DOHH2 (cell line): ENCODE results near the gene CIAPIN1.

Experiments used
- H3F3A ChIP-seq: fragments of 200-600 bp; sonication (generic), shearing (Covaris generic); 2 replicates; pipeline ENCODE4 v1.6.0; 2016; ENCODE audit warnings: antibody characterized with exemption, mild to moderate bottlenecking; ENCODE audit not compliant: control insufficient read depth, insufficient read depth
- H3K27ac ChIP-seq: fragments of 200-600 bp; sonication (generic); 2 replicates; pipeline ENCODE4 v1.5.1; 2014; ENCODE audit warnings: low read depth, mild to moderate bottlenecking, low read length, moderate library complexity
- H3K27me3 ChIP-seq: fragments of 200-600 bp; sonication (generic); 2 replicates; pipeline ENCODE4 v1.6.1; 2014; ENCODE audit warnings: mild to moderate bottlenecking, low read length, mixed read lengths; ENCODE audit not compliant: control insufficient read depth
- H3K36me3 ChIP-seq: fragments of 200-600 bp; sonication (generic); 2 replicates; pipeline ENCODE4 v1.6.1; 2014; ENCODE audit warnings: mild to moderate bottlenecking, low read length, moderate library complexity, mixed read lengths; ENCODE audit not compliant: control insufficient read depth
- H3K4me1 ChIP-seq: fragments of 200-600 bp; sonication (generic); 2 replicates; pipeline ENCODE4 v1.6.1; 2014; ENCODE audit warnings: mild to moderate bottlenecking, low read length, mixed read lengths; ENCODE audit not compliant: control insufficient read depth
- H3K4me2 ChIP-seq: fragments of 200-600 bp; sonication (generic); 2 replicates; pipeline ENCODE4 v1.6.0; 2014; ENCODE audit warnings: mild to moderate bottlenecking, low read length, moderate library complexity
- H3K4me3 ChIP-seq: fragments of 200-600 bp; sonication (generic); 2 replicates; pipeline ENCODE4 v1.5.1; 2014; ENCODE audit warnings: mild to moderate bottlenecking, low read length, mixed read lengths
- H3K79me2 ChIP-seq: fragments of 200-600 bp; sonication (generic); 2 replicates; pipeline ENCODE4 v1.6.1; 2014; ENCODE audit warnings: mild to moderate bottlenecking, low read length, mixed read lengths; ENCODE audit not compliant: control insufficient read depth
- H3K9me2 ChIP-seq: fragments of 200-600 bp; sonication (generic); replicated peaks from 2 replicates; pipeline ENCODE4 v1.6.1; 2014; ENCODE audit warnings: mild to moderate bottlenecking, low read length, mixed read lengths; ENCODE audit not compliant: control insufficient read depth
- H3K9me3 ChIP-seq: fragments of 200-600 bp; sonication (generic); 2 replicates; pipeline ENCODE4 v1.6.1; 2014; ENCODE audit warnings: antibody characterized with exemption, low read length, mixed read lengths; ENCODE audit not compliant: control insufficient read depth, insufficient read depth
- H4K20me1 ChIP-seq: fragments of 200-600 bp; sonication (generic); 2 replicates; pipeline ENCODE4 v1.6.0; 2014; ENCODE audit warnings: low read depth, mild to moderate bottlenecking, antibody characterized with exemption, low read length, moderate library complexity; ENCODE audit not compliant: control insufficient read depth, insufficient read depth
- EZH2phosphoT487 ChIP-seq: fragments of 200-600 bp; sonication (generic); IDR thresholded peaks from 2 replicates; pipeline ENCODE4 v1.6.1; 2017; ENCODE audit warnings: borderline replicate concordance, mild to moderate bottlenecking, antibody characterized with exemption, low read length, moderate library complexity, mixed read lengths
- TF ChIP-seq, protein P1 (sequence below): fragments of 200-600 bp; sonication (generic); IDR thresholded peaks from one replicate; pipeline ENCODE4 v1.5.1; 2014; ENCODE audit warnings: antibody characterized with exemption, mild to moderate bottlenecking, low read depth, low read length; ENCODE audit not compliant: poor library complexity, severe bottlenecking

CIAPIN1 gene

GRCh38 chr16:57427824-57428223, 19.4 kb downstream of the CIAPIN1 start:
- Histone ChIP-seq H3K4me2 (no peak overlapping the region), H3F3A (no peaks in the 10 kb centered on the region), H3K4me1 (peaks cover 3% of the 10 kb centered on the region; the same call in 1 of the 2 replicates), H3K27me3 (no peaks in the 10 kb centered on the region), H3K79me2 (no peaks in the 10 kb centered on the region), H3K4me3 (no peak overlapping the region), H4K20me1 (no peaks in the 10 kb centered on the region), H3K36me3 (peaks cover 46% of the 10 kb centered on the region), H3K27ac (no peak overlapping the region), H3K9me2 (no peaks in the 10 kb centered on the region), H3K9me3 (no peaks in the 10 kb centered on the region)
- TF ChIP-seq, protein P1, sequence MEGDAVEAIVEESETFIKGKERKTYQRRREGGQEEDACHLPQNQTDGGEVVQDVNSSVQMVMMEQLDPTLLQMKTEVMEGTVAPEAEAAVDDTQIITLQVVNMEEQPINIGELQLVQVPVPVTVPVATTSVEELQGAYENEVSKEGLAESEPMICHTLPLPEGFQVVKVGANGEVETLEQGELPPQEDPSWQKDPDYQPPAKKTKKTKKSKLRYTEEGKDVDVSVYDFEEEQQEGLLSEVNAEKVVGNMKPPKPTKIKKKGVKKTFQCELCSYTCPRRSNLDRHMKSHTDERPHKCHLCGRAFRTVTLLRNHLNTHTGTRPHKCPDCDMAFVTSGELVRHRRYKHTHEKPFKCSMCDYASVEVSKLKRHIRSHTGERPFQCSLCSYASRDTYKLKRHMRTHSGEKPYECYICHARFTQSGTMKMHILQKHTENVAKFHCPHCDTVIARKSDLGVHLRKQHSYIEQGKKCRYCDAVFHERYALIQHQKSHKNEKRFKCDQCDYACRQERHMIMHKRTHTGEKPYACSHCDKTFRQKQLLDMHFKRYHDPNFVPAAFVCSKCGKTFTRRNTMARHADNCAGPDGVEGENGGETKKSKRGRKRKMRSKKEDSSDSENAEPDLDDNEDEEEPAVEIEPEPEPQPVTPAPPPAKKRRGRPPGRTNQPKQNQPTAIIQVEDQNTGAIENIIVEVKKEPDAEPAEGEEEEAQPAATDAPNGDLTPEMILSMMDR: no peak
- no peak for TF ChIP-seq EZH2phosphoT487

GRCh38 chr16:57427307-57427706, 19.9 kb downstream of the CIAPIN1 start:
- no peak overlapping the region for H3K4me2 ChIP-seq
- TF ChIP-seq EZH2phosphoT487: no peak
- TF ChIP-seq, protein P1: no peak
- H3K9me3 ChIP-seq: no peaks in the 10 kb centered on the region
- peaks cover 8% of the 10 kb centered on the region; the same call in 1 of the 2 replicates for H3K4me1 ChIP-seq
- no peak overlapping the region for H3K27ac ChIP-seq
- H3K27me3 ChIP-seq: no peaks in the 10 kb centered on the region
- no peaks in the 10 kb centered on the region for H3K79me2 ChIP-seq
- H3F3A ChIP-seq: peaks cover 4% of the 10 kb centered on the region; the same call in 1 of the 2 replicates
- H4K20me1 ChIP-seq: no peaks in the 10 kb centered on the region
- H3K9me2 ChIP-seq: no peaks in the 10 kb centered on the region
- no peak overlapping the region for H3K4me3 ChIP-seq
- peaks cover 41% of the 10 kb centered on the region for H3K36me3 ChIP-seq

- Histone ChIP-seq H4K20me1 (no peaks in the 10 kb centered on the region), H3K4me3 (no peak overlapping the region), H3K27ac (no peak overlapping the region), H3K9me2 (no peaks in the 10 kb centered on the region), H3K27me3 (no peaks in the 10 kb centered on the region), H3K4me1 (peaks cover 10% of the 10 kb centered on the region; the same call in 1 of the 2 replicates), H3K4me2 (no peak overlapping the region), H3F3A (peaks cover 4% of the 10 kb centered on the region; the same call in 1 of the 2 replicates), H3K79me2 (no peaks in the 10 kb centered on the region), H3K36me3 (peaks cover 33% of the 10 kb centered on the region), H3K9me3 (no peaks in the 10 kb centered on the region)
- no peak for TF ChIP-seq EZH2phosphoT487
- TF ChIP-seq, protein P1: no peak
Measured at GRCh38 chr16:57426356-57426755, 20.8 kb downstream of the CIAPIN1 start.
